Measurements from ENCODE around the gene CAMK2D.

The CAMK2D gene

GRCh38 chr4:113445286-113445685 lies 316.3 kb downstream of the CAMK2D start:
- Histone ChIP-seq H3K4me1 (ENCODE audit: low read length) (0 out of 2 replicates have a peak, but pooled peaks cover 5% of the 10 kb centered on the region), H2AFZ (ENCODE audit: low read length) (no peak overlapping the region), H3K36me3 (replicated peaks; ENCODE audit: insufficient read depth, low read length) (no peaks in the 10 kb centered on the region), H3F3A (ENCODE audit: insufficient read depth, low read length) (no peaks in the 10 kb centered on the region), H4K20me1 (ENCODE audit: insufficient read depth, low read length) (no peaks in the 10 kb centered on the region), H3K79me2 (ENCODE audit: low read length) (no peaks in the 10 kb centered on the region), H3K9me3 (replicated peaks; ENCODE audit: insufficient read depth, low read length) (no peaks in the 10 kb centered on the region), H3K9ac (ENCODE audit: low read length) (no peak overlapping the region), H3K27me3 (replicated peaks; ENCODE audit: insufficient read depth, low read length) (no peaks in the 10 kb centered on the region), H3K9me2 (replicated peaks; ENCODE audit: insufficient read depth, low read length) (no peaks in the 10 kb centered on the region), H3K4me2 (ENCODE audit: low read depth, low read length) (no peak overlapping the region), H3K4me3 (ENCODE audit: low read length) (no peak overlapping the region), H3K27ac (ENCODE audit: low read length) (no peak overlapping the region)
- TF ChIP-seq EZH2phosphoT487 (IDR thresholded peaks at IDR 0.05; ENCODE audit: low read length), result no peak
- no peak for DNase-seq

- no peaks in the 10 kb centered on the region for H3K9me2 ChIP-seq (replicated peaks; ENCODE audit: insufficient read depth, low read length)
- H3K4me2 ChIP-seq (ENCODE audit: low read depth, low read length), result no peak overlapping the region
- H3K36me3 ChIP-seq (replicated peaks; ENCODE audit: insufficient read depth, low read length), result no peaks in the 10 kb centered on the region
- no peaks in the 10 kb centered on the region for H3K79me2 ChIP-seq (ENCODE audit: low read length)
- H4K20me1 ChIP-seq (ENCODE audit: insufficient read depth, low read length), result no peaks in the 10 kb centered on the region
- H3K27me3 ChIP-seq (replicated peaks; ENCODE audit: insufficient read depth, low read length), result no peaks in the 10 kb centered on the region
- no peak overlapping the region for H2AFZ ChIP-seq (ENCODE audit: low read length)
- H3K27ac ChIP-seq (ENCODE audit: low read length), result no peak overlapping the region
- no peak for DNase-seq
- no peak overlapping the region for H3K4me3 ChIP-seq (ENCODE audit: low read length)
- no peaks in the 10 kb centered on the region for H3K9me3 ChIP-seq (replicated peaks; ENCODE audit: insufficient read depth, low read length)
- TF ChIP-seq EZH2 (optimal IDR thresholded peaks at IDR 0.05; ENCODE audit: low read depth, low read length) (no peak), CTCF (IDR thresholded peaks at IDR 0.05; ENCODE audit: low read length) (no peak), EZH2phosphoT487 (IDR thresholded peaks at IDR 0.05; ENCODE audit: low read length) (no peak)
- H3F3A ChIP-seq (ENCODE audit: insufficient read depth, low read length), result no peaks in the 10 kb centered on the region
- H3K4me1 ChIP-seq (ENCODE audit: low read length), result 0 out of 2 replicates have a peak, but pooled peaks cover 5% of the 10 kb centered on the region
- H3K9ac ChIP-seq (ENCODE audit: low read length), result no peak overlapping the region
Observed at GRCh38 chr4:113444386-113444785, 317.2 kb downstream of the CAMK2D start.

GRCh38 chr4:113442826-113443225 lies 318.7 kb downstream of the CAMK2D start:
- H3K4me1 ChIP-seq (ENCODE audit: low read length), result 0 out of 2 replicates have a peak, but pooled peaks cover 5% of the 10 kb centered on the region
- TF ChIP-seq EZH2 (optimal IDR thresholded peaks at IDR 0.05; ENCODE audit: low read depth, low read length) (no peak), EZH2phosphoT487 (IDR thresholded peaks at IDR 0.05; ENCODE audit: low read length) (no peak), CTCF (IDR thresholded peaks at IDR 0.05; ENCODE audit: low read length) (no peak)
- H3K79me2 ChIP-seq (ENCODE audit: low read length), result no peaks in the 10 kb centered on the region
- no peak overlapping the region for H3K27ac ChIP-seq (ENCODE audit: low read length)
- no peaks in the 10 kb centered on the region for H3F3A ChIP-seq (ENCODE audit: insufficient read depth, low read length)
- no peaks in the 10 kb centered on the region for H3K36me3 ChIP-seq (replicated peaks; ENCODE audit: insufficient read depth, low read length)
- no peaks in the 10 kb centered on the region for H3K27me3 ChIP-seq (replicated peaks; ENCODE audit: insufficient read depth, low read length)
- H3K9me2 ChIP-seq (replicated peaks; ENCODE audit: insufficient read depth, low read length), result no peaks in the 10 kb centered on the region
- no peak overlapping the region for H3K4me2 ChIP-seq (ENCODE audit: low read depth, low read length)
- H3K4me3 ChIP-seq (ENCODE audit: low read length), result no peak overlapping the region
- H3K9me3 ChIP-seq (replicated peaks; ENCODE audit: insufficient read depth, low read length), result no peaks in the 10 kb centered on the region
- no peak overlapping the region for H3K9ac ChIP-seq (ENCODE audit: low read length)
- no peaks in the 10 kb centered on the region for H4K20me1 ChIP-seq (ENCODE audit: insufficient read depth, low read length)
- no peak for DNase-seq
- no peak overlapping the region for H2AFZ ChIP-seq (ENCODE audit: low read length)

DNA sequence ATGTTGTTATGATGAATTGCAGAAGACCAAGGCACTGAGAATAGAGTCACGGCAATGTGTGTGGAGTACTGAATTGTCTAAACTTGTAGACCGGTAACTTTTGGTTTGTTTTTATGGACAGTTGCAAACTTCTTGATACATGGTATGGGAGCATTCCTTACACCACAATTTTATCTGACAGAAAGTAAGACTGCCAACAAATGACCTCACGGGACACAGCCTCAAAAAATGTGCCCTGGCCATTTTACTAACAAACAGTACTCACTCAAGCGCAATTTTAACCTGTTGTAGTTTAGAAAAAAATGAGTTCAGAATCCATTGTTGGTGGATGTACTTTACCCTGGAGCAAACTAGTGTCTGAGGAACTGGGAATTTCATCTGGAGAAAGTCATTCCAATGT lies 321.2 kb downstream of the CAMK2D start:
- H3K4me2 ChIP-seq (ENCODE audit: low read depth, low read length), result no peak overlapping the region
- H3K36me3 ChIP-seq (replicated peaks; ENCODE audit: insufficient read depth, low read length), result no peaks in the 10 kb centered on the region
- no peak overlapping the region for H3K27ac ChIP-seq (ENCODE audit: low read length)
- H3K4me1 ChIP-seq (ENCODE audit: low read length), result no peaks in the 10 kb centered on the region
- H3K27me3 ChIP-seq (replicated peaks; ENCODE audit: insufficient read depth, low read length), result no peaks in the 10 kb centered on the region
- no peak overlapping the region for H2AFZ ChIP-seq (ENCODE audit: low read length)
- H3K9ac ChIP-seq (ENCODE audit: low read length), result no peak overlapping the region
- no peaks in the 10 kb centered on the region for H3K9me3 ChIP-seq (replicated peaks; ENCODE audit: insufficient read depth, low read length)
- no peak overlapping the region for H3K4me3 ChIP-seq (ENCODE audit: low read length)
- H4K20me1 ChIP-seq (ENCODE audit: insufficient read depth, low read length), result no peaks in the 10 kb centered on the region
- H3K9me2 ChIP-seq (replicated peaks; ENCODE audit: insufficient read depth, low read length), result no peaks in the 10 kb centered on the region
- H3F3A ChIP-seq (ENCODE audit: insufficient read depth, low read length), result no peaks in the 10 kb centered on the region
- TF ChIP-seq EZH2 (optimal IDR thresholded peaks at IDR 0.05; ENCODE audit: low read depth, low read length) (no peak), EZH2phosphoT487 (IDR thresholded peaks at IDR 0.05; ENCODE audit: low read length) (no peak), CTCF (IDR thresholded peaks at IDR 0.05; ENCODE audit: low read length) (no peak)
- no peak for DNase-seq
- H3K79me2 ChIP-seq (ENCODE audit: low read length), result no peaks in the 10 kb centered on the region
